Left forelimb (tissue), 1 donor: ENCODE results near the gene SSTR3.
"Not testable (repeated sequence)": the region's sequence is repeated elsewhere in the genome, so short reads cannot be mapped to it uniquely, and the experiment has no call there.

Experiments used
- DNase-seq: peaks from one replicate; pipeline ENCODE4 v3.0.0-alpha.2; 2018; ENCODE audit warnings: low spot score

Gene SSTR3

GRCh38 chr22:37242395-37242918 lies 30.2 kb upstream of the SSTR3 start:
- no peak for DNase-seq

- no peak for DNase-seq
These were observed 29.3 kb upstream of the SSTR3 start for GRCh38 chr22:37241351-37242142.

GRCh38 chr22:37240941-37241320 lies 28.7 kb upstream of the SSTR3 start:
- no peak for DNase-seq

GRCh38 chr22:37240240-37240940 lies 28.1 kb upstream of the SSTR3 start:
- DNase-seq: no peak

GRCh38 chr22:37239336-37240239 lies 27.3 kb upstream of the SSTR3 start:
- no peak for DNase-seq

- DNase-seq: no peak
These were observed 25.3 kb upstream of the SSTR3 start for GRCh38 chr22:37237371-37238268.

GRCh38 chr22:37235897-37236607 lies 23.8 kb upstream of the SSTR3 start:
- no peak for DNase-seq

GRCh38 chr22:37234736-37235711 lies 22.7 kb upstream of the SSTR3 start:
- DNase-seq: no peak

GRCh38 chr22:37233751-37234631 lies 21.7 kb upstream of the SSTR3 start:
- no peak for DNase-seq

GRCh38 chr22:37233371-37233750 lies 21.1 kb upstream of the SSTR3 start:
- DNase-seq: not testable (repeated sequence)

GRCh38 chr22:37232140-37232998 lies 20.1 kb upstream of the SSTR3 start:
- no peak for DNase-seq

- DNase-seq: no peak
These were observed 19.3 kb upstream of the SSTR3 start for GRCh38 chr22:37231406-37232139.

- no peak for DNase-seq
These were observed 18.6 kb upstream of the SSTR3 start for GRCh38 chr22:37230673-37231405.

GRCh38 chr22:37229805-37230672 lies 17.8 kb upstream of the SSTR3 start:
- DNase-seq: no peak
